Hepatocyte (in vitro differentiated cells): ENCODE data around the gene GLP2R. TPM values are rescaled to one million over a fixed set of nuclear protein-coding genes. Genes with fewer than 3 reads are reported as not detected.

Experiments
- DNase-seq: peaks from one replicate; pipeline ENCODE4 v3.0.0-alpha.2; 2016; ENCODE audit warnings: low spot score
- H2AFZ ChIP-seq: fragments of 200-600 bp; sonication (generic); 2 replicates; pipeline ENCODE4 v1.6.0; 2016; ENCODE audit warnings: antibody characterized with exemption, mild to moderate bottlenecking
- H3K27ac ChIP-seq: fragments of 200-600 bp; sonication (generic); 2 replicates; pipeline ENCODE4 v1.5.1; 2016; ENCODE audit warnings: mild to moderate bottlenecking
- H3K27me3 ChIP-seq: fragments of 200-600 bp; sonication (generic); 2 replicates; pipeline ENCODE4 v1.6.1; 2016
- H3K36me3 ChIP-seq: fragments of 200-600 bp; sonication (generic); replicated peaks from 2 replicates; pipeline ENCODE4 v1.5.1; 2016; ENCODE audit warnings: low read depth; ENCODE audit not compliant: insufficient read depth
- H3K4me1 ChIP-seq: fragments of 200-600 bp; sonication (generic); 2 replicates; pipeline ENCODE4 v1.5.1; 2016; ENCODE audit warnings: mild to moderate bottlenecking, moderate library complexity; ENCODE audit not compliant: insufficient read depth
- H3K4me2 ChIP-seq: fragments of 200-600 bp; sonication (generic); 2 replicates; pipeline ENCODE4 v1.6.0; 2016
- H3K4me3 ChIP-seq: fragments of 200-600 bp; sonication (generic); 2 replicates; pipeline ENCODE4 v1.5.1; 2016; ENCODE audit warnings: mild to moderate bottlenecking
- H3K79me2 ChIP-seq: fragments of 200-600 bp; sonication (generic); 2 replicates; pipeline ENCODE4 v1.6.0; 2017; ENCODE audit warnings: mild to moderate bottlenecking
- H3K9me2 ChIP-seq: fragments of 200-600 bp; sonication (generic); replicated peaks from 2 replicates; pipeline ENCODE4 v1.6.0; 2017; ENCODE audit warnings: mild to moderate bottlenecking; ENCODE audit not compliant: insufficient read depth
- H3K9me3 ChIP-seq: fragments of 200-600 bp; sonication (generic); 2 replicates; pipeline ENCODE4 v1.5.1; 2016; ENCODE audit warnings: low read depth, mild to moderate bottlenecking
- H4K20me1 ChIP-seq: fragments of 200-600 bp; sonication (generic); 2 replicates; pipeline ENCODE4 v1.6.0; 2016; ENCODE audit warnings: mild to moderate bottlenecking; ENCODE audit not compliant: insufficient read depth, poor library complexity, severe bottlenecking
- CTCF ChIP-seq: fragments of 200-600 bp; sonication (generic); IDR thresholded peaks from 2 replicates; pipeline ENCODE4 v1.5.1; 2016; ENCODE audit warnings: antibody characterized with exemption, mild to moderate bottlenecking; ENCODE audit not compliant: poor library complexity
- EZH2 ChIP-seq: fragments of 200-600 bp; sonication (generic); IDR thresholded peaks from 2 replicates; pipeline ENCODE4 v1.6.1; 2016; ENCODE audit warnings: antibody characterized with exemption, mild to moderate bottlenecking, borderline replicate concordance
- EZH2phosphoT487 ChIP-seq: fragments of 200-600 bp; sonication (generic); IDR thresholded peaks from one replicate; pipeline ENCODE4 v1.6.1; 2018; ENCODE audit warnings: antibody characterized with exemption, mild to moderate bottlenecking, low read depth, moderate library complexity; ENCODE audit not compliant: unreplicated experiment, severe bottlenecking
- WGBS: methylation state at CpG from one replicate; pipeline ENCODE4 v1.1.6; 2016; ENCODE audit warnings: low lambda C conversion rate; ENCODE audit errors: missing lambda C conversion rate; 5-methylcytosine and 5-hydroxymethylcytosine counted together
- polyA plus RNA-seq: library from polyadenylated mRNA; unstranded; fragments of >200 nt; fragmentation: Nextera tagmentation; extraction: Ambion mirVana; gene quantifications from 2 replicates; pipeline ENCODE4 v1.2.1, GENCODE V29; 2016
- total RNA-seq: library from RNA; depleted of rRNA; stranded (reverse); fragments of >200 nt; gene quantifications from 2 replicates; pipeline ENCODE4 v1.2.3, GENCODE V29; 2014

The GLP2R gene
- total and polyA plus RNA-seq, 2 experiments from 2014 or later, result 1.5 to 3.3 TPM

GRCh38 chr17:9859781-9860180, 34.1 kb downstream of the GLP2R start:
- no peak for DNase-seq
- Histone ChIP-seq H3K27me3 (no peaks in the 10 kb centered on the region), H3K9me2 (no peaks in the 10 kb centered on the region), H3K4me2 (no peak overlapping the region), H3K4me3 (no peak overlapping the region), H4K20me1 (no peaks in the 10 kb centered on the region), H3K9me3 (no peaks in the 10 kb centered on the region), H3K36me3 (no peaks in the 10 kb centered on the region), H3K79me2 (no peaks in the 10 kb centered on the region), H3K4me1 (no peaks in the 10 kb centered on the region), H2AFZ (no peak overlapping the region), H3K27ac (no peak overlapping the region)
- TF ChIP-seq EZH2phosphoT487, result no peak
- no peak for TF ChIP-seq EZH2
- TF ChIP-seq CTCF, result no peak
- WGBS, result 89% methylated on average over 5 of the region's 5 CpGs

GRCh38 chr17:9860851-9861250, 35.1 kb downstream of the GLP2R start:
- Histone ChIP-seq H3K9me2 (no peaks in the 10 kb centered on the region), H3K9me3 (no peaks in the 10 kb centered on the region), H3K4me1 (no peaks in the 10 kb centered on the region), H3K4me3 (no peak overlapping the region), H3K4me2 (no peak overlapping the region), H4K20me1 (no peaks in the 10 kb centered on the region), H3K27ac (no peak overlapping the region), H3K27me3 (no peaks in the 10 kb centered on the region), H2AFZ (no peak overlapping the region), H3K79me2 (no peaks in the 10 kb centered on the region), H3K36me3 (no peaks in the 10 kb centered on the region)
- 92% methylated on average over 7 of the region's 7 CpGs for WGBS
- no peak for DNase-seq
- no peak for TF ChIP-seq EZH2

GRCh38 chr17:9862220-9862619, 36.5 kb downstream of the GLP2R start:
- no peak overlapping the region for H3K27ac ChIP-seq
- no peaks in the 10 kb centered on the region for H3K9me3 ChIP-seq
- no peaks in the 10 kb centered on the region for H3K9me2 ChIP-seq
- no peaks in the 10 kb centered on the region for H3K27me3 ChIP-seq
- no peak overlapping the region for H3K4me2 ChIP-seq
- H2AFZ ChIP-seq, result no peak overlapping the region
- H3K36me3 ChIP-seq, result no peaks in the 10 kb centered on the region
- no peak for DNase-seq
- H4K20me1 ChIP-seq, result no peaks in the 10 kb centered on the region
- WGBS, result 80% methylated on average over 1 of the region's 1 CpG
- H3K4me3 ChIP-seq, result no peak overlapping the region
- H3K4me1 ChIP-seq, result no peaks in the 10 kb centered on the region
- no peaks in the 10 kb centered on the region for H3K79me2 ChIP-seq
- TF ChIP-seq EZH2 (no peak), EZH2phosphoT487 (no peak), CTCF (no peak)

- no peak overlapping the region for H2AFZ ChIP-seq
- no peaks in the 10 kb centered on the region for H3K79me2 ChIP-seq
- no peaks in the 10 kb centered on the region for H4K20me1 ChIP-seq
- no peak for DNase-seq
- no peaks in the 10 kb centered on the region for H3K27me3 ChIP-seq
- no peak overlapping the region for H3K27ac ChIP-seq
- no peaks in the 10 kb centered on the region for H3K9me3 ChIP-seq
- no peaks in the 10 kb centered on the region for H3K36me3 ChIP-seq
- 84% methylated on average over 4 of the region's 4 CpGs for WGBS
- H3K4me2 ChIP-seq, result no peak overlapping the region
- no peaks in the 10 kb centered on the region for H3K9me2 ChIP-seq
- H3K4me1 ChIP-seq, result no peaks in the 10 kb centered on the region
- H3K4me3 ChIP-seq, result no peak overlapping the region
- TF ChIP-seq EZH2 (no peak), CTCF (no peak), EZH2phosphoT487 (no peak)
Observed at GRCh38 chr17:9862949-9863348, 37.2 kb downstream of the GLP2R start.
